DMS153 (cell line): Measurements from ENCODE around the gene DHRS13.
"Not testable (repeated sequence)": the region's sequence is repeated elsewhere in the genome, so short reads cannot be mapped to it uniquely, and the experiment has no call there.

Experiments used
- DNase-seq: peaks from one replicate; lab custom pipeline; 2025; lab: John Stamatoyannopoulos, UW

The DHRS13 gene

GRCh38 chr17:28882154-28882895 lies 20.6 kb downstream of the DHRS13 start:
- no peak for DNase-seq

- no peak for DNase-seq
Measured at GRCh38 chr17:28881533-28882056, 21.3 kb downstream of the DHRS13 start.

- no peak for DNase-seq
Measured at GRCh38 chr17:28880572-28880945, 22.3 kb downstream of the DHRS13 start.

DNA sequence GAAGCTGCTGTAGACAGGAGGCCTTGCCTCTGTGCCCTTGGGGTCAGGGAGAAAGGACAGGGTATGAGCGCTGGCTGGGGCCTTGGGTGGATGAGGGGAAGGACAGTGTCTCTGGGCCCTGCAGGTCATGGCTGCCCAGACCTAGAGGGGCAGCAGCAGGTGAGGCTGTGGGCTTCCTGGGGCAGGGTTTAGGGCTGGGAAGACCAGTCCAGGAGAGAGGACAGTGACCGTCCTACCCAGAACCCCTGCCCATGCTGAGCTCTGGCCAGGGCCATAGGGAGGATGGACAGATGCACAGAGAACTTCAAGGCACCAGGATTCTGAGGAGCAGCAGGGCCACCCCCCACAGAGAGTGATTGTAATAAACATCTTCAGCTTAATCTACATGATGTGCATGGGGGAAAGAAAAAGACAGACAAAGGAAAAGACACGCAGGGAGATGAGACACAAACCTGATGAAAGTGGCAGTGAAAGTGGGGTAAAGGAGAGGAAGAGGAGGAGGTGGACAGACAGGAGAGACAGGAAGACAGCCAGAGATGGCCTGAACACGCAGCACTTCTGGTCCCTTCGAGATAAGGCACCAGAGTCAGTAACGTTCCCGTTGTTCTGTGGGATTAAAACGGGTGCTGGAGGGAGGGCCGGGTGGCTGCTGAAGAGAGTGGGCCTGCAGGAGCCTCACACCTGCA lies 22.9 kb downstream of the DHRS13 start:
- DNase-seq: no peak

DNA sequence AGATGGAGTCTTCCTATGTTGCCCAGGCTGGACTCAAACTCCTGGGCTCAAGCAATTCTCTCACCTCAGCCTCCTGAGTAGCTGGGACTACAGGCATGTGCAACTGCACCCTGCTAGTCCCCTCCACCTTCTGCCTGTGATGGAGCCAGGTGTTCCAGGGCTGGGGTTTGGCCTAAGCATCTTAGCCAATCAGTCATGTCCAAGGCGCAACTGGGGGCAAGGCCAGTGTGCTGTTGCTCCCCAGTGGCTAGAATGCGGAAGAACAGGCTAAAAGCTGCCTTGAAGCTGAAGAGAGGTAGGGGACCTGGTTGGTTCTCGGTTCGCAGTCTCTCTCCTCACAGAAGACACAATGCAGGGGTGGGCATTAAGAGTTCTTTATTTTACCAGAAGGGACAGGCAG lies 23.9 kb downstream of the DHRS13 start:
- DNase-seq: peak; percentile 2

- no peak for DNase-seq
Measured at GRCh38 chr17:28878158-28878910, 24.5 kb downstream of the DHRS13 start.

- not testable (repeated sequence) for DNase-seq
Measured at GRCh38 chr17:28877150-28877711, 25.6 kb downstream of the DHRS13 start.

GRCh38 chr17:28875848-28876550 lies 26.9 kb downstream of the DHRS13 start:
- DNase-seq: no peak

DNA sequence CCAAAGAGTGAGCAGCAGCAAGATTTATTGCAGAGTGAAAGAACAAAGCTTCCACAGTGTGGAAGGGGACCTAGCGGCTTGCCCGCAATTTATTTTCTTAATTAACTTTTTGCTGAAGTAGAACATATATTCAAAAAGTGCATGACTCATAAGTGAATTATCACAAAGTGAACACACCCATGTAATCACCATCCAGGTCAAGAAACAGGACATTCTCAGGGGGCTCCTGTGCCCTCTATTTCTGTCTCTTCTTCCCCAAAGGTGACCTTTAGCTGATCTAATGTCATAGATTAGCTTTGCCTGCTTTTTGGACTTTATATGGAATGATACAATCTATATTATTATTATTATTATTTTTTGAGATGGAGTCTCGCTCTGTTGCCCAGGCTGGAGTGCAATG lies 28.1 kb downstream of the DHRS13 start:
- DNase-seq: no peak

GRCh38 chr17:28873839-28874238 lies 29.0 kb downstream of the DHRS13 start:
- DNase-seq: no peak

- DNase-seq: no peak
Measured at GRCh38 chr17:28871056-28871579, 31.8 kb downstream of the DHRS13 start.

- no peak for DNase-seq
Measured at GRCh38 chr17:28867276-28867675, 35.6 kb downstream of the DHRS13 start.

- peak; percentile 2 for DNase-seq
Measured at GRCh38 chr17:28865946-28866752, 36.7 kb downstream of the DHRS13 start.

DNA sequence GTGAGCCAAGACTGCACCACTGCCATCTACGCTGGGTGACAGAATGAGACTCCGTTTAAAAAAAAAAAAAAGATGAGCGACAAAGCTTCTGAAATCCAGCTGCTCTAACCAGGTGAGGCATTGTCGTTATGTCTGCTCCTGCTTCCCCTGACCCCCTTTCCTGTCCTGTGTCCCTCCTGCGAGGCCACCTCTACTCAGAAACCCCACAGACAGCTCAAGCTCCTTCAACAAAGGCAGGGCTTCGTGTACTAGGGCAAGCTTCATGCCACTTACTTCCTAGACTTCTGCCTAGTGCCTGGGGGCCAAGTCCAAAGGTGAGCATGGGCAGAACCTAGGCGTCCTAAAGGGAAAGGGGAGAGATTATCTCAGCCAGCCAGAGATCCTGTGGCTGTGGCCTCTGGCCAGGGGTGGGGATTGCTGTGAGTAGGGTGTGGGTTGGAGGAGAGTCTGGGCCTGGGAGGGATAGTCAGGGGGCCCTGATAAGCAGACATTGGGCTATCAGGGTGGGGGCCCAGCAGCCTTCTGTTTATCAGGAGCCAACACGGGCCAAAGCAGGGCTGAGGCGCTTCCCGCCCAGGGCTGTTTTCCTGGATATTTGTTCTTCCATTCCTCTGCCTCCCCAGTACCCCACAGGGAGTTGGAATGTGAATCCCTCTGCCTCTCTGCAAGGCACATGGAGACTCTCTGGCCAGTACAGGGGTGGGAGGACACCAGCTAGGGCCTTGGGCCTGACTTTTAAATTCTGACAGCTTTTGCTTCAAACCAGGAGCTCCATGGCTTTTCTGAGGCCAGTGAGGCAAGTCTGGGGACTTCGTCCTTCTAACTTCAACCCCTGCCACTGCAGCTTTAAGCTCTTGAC lies 37.7 kb downstream of the DHRS13 start:
- DNase-seq: no peak

- DNase-seq: no peak
Measured at GRCh38 chr17:28863953-28864352, 38.9 kb downstream of the DHRS13 start.

DNA sequence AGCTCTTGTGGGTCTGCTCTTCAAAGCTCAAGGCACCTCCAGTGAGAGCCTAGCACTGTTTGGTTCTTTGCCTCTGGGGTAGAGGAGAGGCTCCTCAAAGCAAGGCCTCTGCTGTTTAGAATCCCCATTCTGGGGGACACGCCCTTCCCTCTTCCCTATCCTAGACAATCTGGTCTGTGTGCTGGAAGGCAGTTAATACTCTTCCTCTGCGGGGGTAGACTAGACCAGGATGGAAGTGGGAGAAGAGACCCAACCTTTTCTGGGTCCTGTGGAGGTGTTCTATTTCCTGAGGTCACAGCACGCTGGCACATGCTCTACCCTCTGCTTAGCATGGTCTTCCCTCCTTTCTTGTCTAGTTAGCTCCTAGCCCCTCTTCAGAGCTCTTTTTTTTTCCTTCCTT lies 40.3 kb downstream of the DHRS13 start:
- DNase-seq: no peak

- no peak for DNase-seq
Measured at GRCh38 chr17:28861393-28862203, 41.3 kb downstream of the DHRS13 start.

DNA sequence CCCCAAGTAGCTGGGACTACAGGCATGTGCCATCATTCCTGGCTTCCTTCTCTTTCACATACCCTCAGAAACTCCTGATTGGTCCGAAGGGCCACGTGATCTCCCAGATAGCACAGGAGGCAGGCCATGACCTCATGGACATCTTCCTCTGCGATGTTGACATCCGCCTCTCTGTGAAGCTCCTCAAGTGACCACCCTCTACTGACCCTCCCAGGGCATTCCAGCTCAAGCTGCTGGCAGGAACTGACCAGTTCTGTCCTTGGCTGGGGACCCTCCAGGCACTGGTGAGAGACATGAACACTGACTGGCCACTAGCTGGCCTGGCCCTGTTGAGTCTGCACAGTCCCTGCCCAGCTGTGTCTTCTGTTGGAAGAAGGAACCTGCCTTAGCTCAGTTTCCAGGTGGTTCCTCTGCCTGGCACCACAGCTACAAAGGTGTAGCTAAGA lies 42.5 kb downstream of the DHRS13 start:
- no peak for DNase-seq
